ENCODE data around the gene PKD1.

The PKD1 gene

GRCh38 chr16:2083876-2084780 lies 51.6 kb downstream of the PKD1 start:
- in situ Hi-C loops (cut with MboI; ENCODE audit: low pct_unique_long_range_greater_than_20kb, low sequenced_read_pairs): no loop called here
- DNase-seq: no peak

GRCh38 chr16:2083409-2083808 lies 52.3 kb downstream of the PKD1 start:
- DNase-seq: no peak
- in situ Hi-C loops (cut with MboI; ENCODE audit: low pct_unique_long_range_greater_than_20kb, low sequenced_read_pairs): no loop called here

GRCh38 chr16:2082983-2083364 lies 52.7 kb downstream of the PKD1 start:
- no peak for DNase-seq
- in situ Hi-C loops (cut with MboI; ENCODE audit: low pct_unique_long_range_greater_than_20kb, low sequenced_read_pairs): no loop called here

- in situ Hi-C loops (cut with MboI; ENCODE audit: low pct_unique_long_range_greater_than_20kb, low sequenced_read_pairs): no loop called here
- DNase-seq: no peak
Measured at GRCh38 chr16:2082171-2082982, 53.3 kb downstream of the PKD1 start.

GRCh38 chr16:2081201-2082084 lies 54.3 kb downstream of the PKD1 start:
- in situ Hi-C loops (cut with MboI; ENCODE audit: low pct_unique_long_range_greater_than_20kb, low sequenced_read_pairs): no loop called here

GRCh38 chr16:2079991-2080390 lies 55.7 kb downstream of the PKD1 start:
- in situ Hi-C loops (cut with MboI; ENCODE audit: low pct_unique_long_range_greater_than_20kb, low sequenced_read_pairs): no loop called here

More at GRCh38 chr16:2081201-2082084, 54.3 kb downstream of the PKD1 start:
- no peak for DNase-seq

GRCh38 chr16:2079311-2079800 lies 56.3 kb downstream of the PKD1 start:
- in situ Hi-C loops (cut with MboI; ENCODE audit: low pct_unique_long_range_greater_than_20kb, low sequenced_read_pairs): no loop called here
- no peak for DNase-seq

More at GRCh38 chr16:2079991-2080390, 55.7 kb downstream of the PKD1 start:
- DNase-seq: no peak

GRCh38 chr16:2078691-2079090 lies 57.0 kb downstream of the PKD1 start:
- in situ Hi-C loops (cut with MboI; ENCODE audit: low pct_unique_long_range_greater_than_20kb, low sequenced_read_pairs): no loop called here
- DNase-seq: no peak

GRCh38 chr16:2078096-2078495 lies 57.6 kb downstream of the PKD1 start:
- in situ Hi-C loops (cut with MboI; ENCODE audit: low pct_unique_long_range_greater_than_20kb, low sequenced_read_pairs): no loop called here
- DNase-seq: no peak

GRCh38 chr16:2077696-2078095 lies 58.0 kb downstream of the PKD1 start:
- in situ Hi-C loops (cut with MboI; ENCODE audit: low pct_unique_long_range_greater_than_20kb, low sequenced_read_pairs): no loop called here
- DNase-seq: no peak

GRCh38 chr16:2077016-2077415 lies 58.7 kb downstream of the PKD1 start:
- in situ Hi-C loops (cut with MboI; ENCODE audit: low pct_unique_long_range_greater_than_20kb, low sequenced_read_pairs): no loop called here

GRCh38 chr16:2076072-2076865 lies 59.4 kb downstream of the PKD1 start:
- DNase-seq: no peak
- in situ Hi-C loops (cut with MboI; ENCODE audit: low pct_unique_long_range_greater_than_20kb, low sequenced_read_pairs): no loop called here

More at GRCh38 chr16:2077016-2077415, 58.7 kb downstream of the PKD1 start:
- no peak for DNase-seq

GRCh38 chr16:2075631-2076030 lies 60.1 kb downstream of the PKD1 start:
- DNase-seq: no peak
- in situ Hi-C loops (cut with MboI; ENCODE audit: low pct_unique_long_range_greater_than_20kb, low sequenced_read_pairs): no loop called here

- DNase-seq: no peak
- in situ Hi-C loops (cut with MboI; ENCODE audit: low pct_unique_long_range_greater_than_20kb, low sequenced_read_pairs): no loop called here
Measured at GRCh38 chr16:2074071-2074470, 61.6 kb downstream of the PKD1 start.

- in situ Hi-C loops (cut with MboI; ENCODE audit: low pct_unique_long_range_greater_than_20kb, low sequenced_read_pairs): no loop called here
- no peak for DNase-seq
Measured at GRCh38 chr16:2072926-2073325, 62.8 kb downstream of the PKD1 start.

- in situ Hi-C loops (cut with MboI; ENCODE audit: low pct_unique_long_range_greater_than_20kb, low sequenced_read_pairs): no loop called here
- no peak for DNase-seq
Measured at GRCh38 chr16:2071454-2072202, 64.1 kb downstream of the PKD1 start.

- in situ Hi-C loops (cut with MboI; ENCODE audit: low pct_unique_long_range_greater_than_20kb, low sequenced_read_pairs): no loop called here
- DNase-seq: no peak
Measured at GRCh38 chr16:2070576-2071453, 64.9 kb downstream of the PKD1 start.

Measured in KBM-7 (cell line).